Measurements from ENCODE around the gene DKK2.
"Not testable (repeated sequence)": the region's sequence is repeated elsewhere in the genome, so short reads cannot be mapped to it uniquely, and the experiment has no call there.

Gene DKK2

GRCh38 chr4:107011312-107011711, 24.8 kb downstream of the DKK2 start:
- DNase-seq, result no peak

GRCh38 chr4:107009196-107009968, 26.7 kb downstream of the DKK2 start:
- no peak for DNase-seq

GRCh38 chr4:107008115-107008514, 28.0 kb downstream of the DKK2 start:
- no peak for DNase-seq

GRCh38 chr4:107006218-107006617, 29.9 kb downstream of the DKK2 start:
- DNase-seq, result no peak

GRCh38 chr4:106996490-106996889, 39.6 kb downstream of the DKK2 start:
- DNase-seq, result no peak

- no peak for DNase-seq
Measured at GRCh38 chr4:106993827-106994226, 42.3 kb downstream of the DKK2 start.

GRCh38 chr4:106987311-106987710, 48.8 kb downstream of the DKK2 start:
- DNase-seq, result no peak

GRCh38 chr4:106986486-106986885, 49.6 kb downstream of the DKK2 start:
- DNase-seq, result no peak

- no peak for DNase-seq
Measured at GRCh38 chr4:106985830-106986229, 50.3 kb downstream of the DKK2 start.

GRCh38 chr4:106982711-106983211, 53.4 kb downstream of the DKK2 start:
- DNase-seq, result no peak

GRCh38 chr4:106981431-106981830, 54.7 kb downstream of the DKK2 start:
- DNase-seq, result no peak

- DNase-seq, result no peak
Measured at GRCh38 chr4:106979476-106979875, 56.6 kb downstream of the DKK2 start.

GRCh38 chr4:106978046-106978774, 57.9 kb downstream of the DKK2 start:
- DNase-seq, result no peak

GRCh38 chr4:106971636-106972035, 64.5 kb downstream of the DKK2 start:
- DNase-seq, result no peak

GRCh38 chr4:106967892-106968291, 68.2 kb downstream of the DKK2 start:
- DNase-seq, result no peak

GRCh38 chr4:106953036-106953705, 82.9 kb downstream of the DKK2 start:
- DNase-seq, result no peak

GRCh38 chr4:106951891-106952290, 84.2 kb downstream of the DKK2 start:
- no peak for DNase-seq

GRCh38 chr4:106941841-106942240, 94.3 kb downstream of the DKK2 start:
- no peak for DNase-seq

- no peak for DNase-seq
Measured at GRCh38 chr4:106930522-106930921, 105.6 kb downstream of the DKK2 start.

GRCh38 chr4:106929248-106929647, 106.9 kb downstream of the DKK2 start:
- no peak for DNase-seq

- DNase-seq, result no peak
Measured at GRCh38 chr4:106914223-106914622, 121.9 kb downstream of the DKK2 start.

- no peak for DNase-seq
Measured at GRCh38 chr4:106909486-106910188, 126.5 kb downstream of the DKK2 start.

GRCh38 chr4:106908049-106908448, 128.1 kb downstream of the DKK2 start:
- DNase-seq, result not testable (repeated sequence)

All from DMS153 (cell line).